K562 (cell line): ENCODE results near the gene AFDN. TPM values are rescaled to one million over a fixed set of nuclear protein-coding genes. Genes with fewer than 3 reads are reported as not detected.

ENCODE experiments used
- BACH1 ChIP-seq: fragments of 200-800 bp; sonication (Bioruptor generic); IDR thresholded peaks from 2 replicates; pipeline ENCODE4 v1.6.1; 2016; ENCODE audit warnings: missing genetic modification characterization, missing compliant biosample characterization
- COPS2 ChIP-seq: fragments of 450-650 bp; conservative IDR thresholded peaks from 2 replicates; pipeline ENCODE4 v1.6.1; 2016; ENCODE audit warnings: mild to moderate bottlenecking, moderate library complexity
- EP400 ChIP-seq: fragments of 450-650 bp; IDR thresholded peaks from 2 replicates; pipeline ENCODE4 v1.6.1; 2017; ENCODE audit warnings: antibody characterized with exemption, mild to moderate bottlenecking, moderate library complexity
- EWSR1 ChIP-seq: fragments of 450-650 bp; IDR thresholded peaks from 2 replicates; pipeline ENCODE4 v1.6.1; 2018; ENCODE audit warnings: borderline replicate concordance, mild to moderate bottlenecking, low read depth, moderate library complexity; ENCODE audit not compliant: partially characterized antibody
- NR3C1 ChIP-seq: sonication (generic); formaldehyde crosslinking; IDR thresholded peaks from 2 replicates; pipeline ENCODE4 v1.8.1; 2022; ENCODE audit warnings: missing genetic modification reagents
- RAD51 ChIP-seq: fragments of 450-650 bp; IDR thresholded peaks from 2 replicates; pipeline ENCODE4 v1.7.1; 2016; ENCODE audit warnings: low read depth, mild to moderate bottlenecking, borderline replicate concordance
- STAT6 ChIP-seq: sonication (generic); formaldehyde crosslinking; IDR thresholded peaks from 2 replicates; pipeline ENCODE4 v1.8.1; 2023; ENCODE audit warnings: mild to moderate bottlenecking, missing genetic modification reagents
- TCF3 ChIP-seq: sonication (generic); formaldehyde crosslinking; IDR thresholded peaks from 2 replicates; pipeline ENCODE4 v1.4.0; 2020; ENCODE audit warnings: mild to moderate bottlenecking, missing genetic modification reagents
- TCF7 ChIP-seq: sonication (generic); IDR thresholded peaks from 2 replicates; pipeline ENCODE4 v1.6.1; 2016; ENCODE audit warnings: antibody characterized with exemption, borderline replicate concordance
- TFE3 ChIP-seq: fragments of 450-650 bp; formaldehyde crosslinking; IDR thresholded peaks from 2 replicates; pipeline ENCODE4 v1.4.0; 2020; ENCODE audit warnings: mild to moderate bottlenecking, mixed read lengths
- XRCC3 ChIP-seq: fragments of 450-650 bp; IDR thresholded peaks from 2 replicates; pipeline ENCODE4 v1.6.1; 2017; ENCODE audit warnings: mild to moderate bottlenecking, moderate library complexity
- ZFX ChIP-seq: sonication (generic); formaldehyde crosslinking; IDR thresholded peaks from 2 replicates; pipeline ENCODE4 v1.8.0; 2022; ENCODE audit warnings: mild to moderate bottlenecking, missing genetic modification reagents, moderate library complexity
- ZNF57 ChIP-seq: fragments of 450-650 bp; formaldehyde crosslinking; IDR thresholded peaks from 2 replicates; pipeline ENCODE4 v1.4.0; 2020; ENCODE audit warnings: mild to moderate bottlenecking, moderate library complexity
- ZNF589 ChIP-seq: fragments of 200-800 bp; sonication (Bioruptor generic); IDR thresholded peaks from 2 replicates; pipeline ENCODE4 v1.6.1; 2016; ENCODE audit warnings: low read depth, missing genetic modification characterization, missing compliant biosample characterization
- ZNF655 ChIP-seq: fragments of 250-450 bp; sonication (Bioruptor Pico); IDR thresholded peaks from 2 replicates; pipeline ENCODE4 v1.5.0; 2021
- ZNF717 ChIP-seq: fragments of 250-450 bp; sonication (Bioruptor Pico); IDR thresholded peaks from 2 replicates; pipeline ENCODE4 v1.5.0; 2021
- polyA plus RNA-seq, 8 experiments: library from polyadenylated mRNA; depleted of rRNA in 4 of 8; stranded (reverse) in 5 of 8; unstranded in 3 of 8; fragments of >200 nt; fragmentation: Nextera tagmentation in 2 of 8; fragmentation: Illumina TruSeq in 1 of 8; extraction: Ambion mirVana in 2 of 8; extraction: Trizol in 1 of 8; gene quantifications; 2 replicates each; pipeline versions ENCODE4 v1.2.1 to v1.2.3, GENCODE V29; 2011 to 2014; ENCODE audit warnings: inconsistent platforms in 1 of 8, missing spikeins in 1 of 8
- total RNA-seq, 7 experiments: library from RNA; depleted of rRNA in 6 of 7; stranded (reverse); fragments of >200 nt in 6 of 7; fragmentation: Illumina TruSeq in 2 of 7; extraction: Trizol in 2 of 7; gene quantifications; 2 replicates each; pipeline versions ENCODE4 v1.2.1 to v1.2.3, GENCODE V29; 2011 to 2021; ENCODE audit warnings: low replicate concordance in 1 of 7

Gene AFDN
- total and polyA plus RNA-seq, 9 of the 15 experiments (the other 6 are each of a cell fraction or from before 2014, with no cell fraction given) = 7.2 to 129 (median 105) TPM

GRCh38 chr6:167815296-167815980 is 11.3 kb upstream of the AFDN start (continued):
- TF ChIP-seq NR3C1 (CRISPR knock-in tag) = no peak
- no peak for TF ChIP-seq ZNF717 (CRISPR knock-in tag)
- no peak for TF ChIP-seq XRCC3
- TF ChIP-seq EP400 = peak; percentile 43; the same call in 1 of the 2 replicates
- TF ChIP-seq STAT6 (CRISPR knock-in tag) = no peak
- no peak for TF ChIP-seq ZNF589 (CRISPR knock-in tag)
- TF ChIP-seq ZNF655 = no peak
- peak; percentile 83 for TF ChIP-seq TFE3 (CRISPR knock-in tag)
- peak; percentile 84 for TF ChIP-seq RAD51
- TF ChIP-seq EWSR1 = no peak
- no peak for TF ChIP-seq TCF3 (CRISPR knock-in tag)
- TF ChIP-seq ZFX (CRISPR knock-in tag) = no peak
- TF ChIP-seq BACH1 (tag) = no peak
- TF ChIP-seq TCF7 = no peak
- TF ChIP-seq COPS2 = no peak
- TF ChIP-seq ZNF57 (CRISPR knock-in tag) = no peak
